HEK293 (cell line): Measurements from ENCODE around the gene MRTFA.

Experiments used
- KLF17 ChIP-seq: fragments of 450-650 bp; formaldehyde crosslinking; IDR thresholded peaks from 2 replicates; pipeline ENCODE4 v1.5.1; 2016; ENCODE audit warnings: missing biosample characterization, missing genetic modification characterization
- MYNN ChIP-seq: fragments of 450-650 bp; formaldehyde crosslinking; IDR thresholded peaks from 2 replicates; pipeline ENCODE4 v1.5.1; 2016; ENCODE audit warnings: missing biosample characterization, missing genetic modification characterization, borderline replicate concordance
- RBAK ChIP-seq: fragments of 450-650 bp; formaldehyde crosslinking; IDR thresholded peaks from 2 replicates; pipeline ENCODE4 v1.5.1; 2016; ENCODE audit warnings: missing biosample characterization, missing genetic modification characterization
- REPIN1 ChIP-seq: fragments of 450-650 bp; formaldehyde crosslinking; IDR thresholded peaks from 2 replicates; pipeline ENCODE4 v1.5.1; 2017; ENCODE audit warnings: missing biosample characterization, missing genetic modification characterization, low read depth
- ZBTB11 ChIP-seq: fragments of 450-650 bp; formaldehyde crosslinking; conservative IDR thresholded peaks from 2 replicates; pipeline ENCODE4 v1.5.1; 2016; ENCODE audit warnings: low read depth, missing biosample characterization, missing genetic modification characterization
- ZNF175 ChIP-seq: fragments of 450-650 bp; formaldehyde crosslinking; IDR thresholded peaks from 2 replicates; pipeline ENCODE4 v1.5.1; 2016; ENCODE audit warnings: missing biosample characterization, missing genetic modification characterization
- ZNF302 ChIP-seq: fragments of 450-650 bp; formaldehyde crosslinking; IDR thresholded peaks from 2 replicates; pipeline ENCODE4 v1.5.1; 2016; ENCODE audit warnings: missing biosample characterization, missing genetic modification characterization, low read depth
- ZNF311 ChIP-seq: fragments of 450-650 bp; formaldehyde crosslinking; IDR thresholded peaks from 2 replicates; pipeline ENCODE4 v1.5.1; 2017; ENCODE audit warnings: missing biosample characterization, missing genetic modification characterization, borderline replicate concordance
- ZNF394 ChIP-seq: fragments of 450-650 bp; formaldehyde crosslinking; IDR thresholded peaks from 2 replicates; pipeline ENCODE4 v1.5.1; 2016; ENCODE audit warnings: missing biosample characterization, missing genetic modification characterization, mild to moderate bottlenecking, moderate library complexity, borderline replicate concordance
- ZNF544 ChIP-seq: fragments of 450-650 bp; formaldehyde crosslinking; IDR thresholded peaks from 2 replicates; pipeline ENCODE4 v1.5.0; 2017; ENCODE audit warnings: missing biosample characterization, missing genetic modification characterization
- ZNF558 ChIP-seq: fragments of 450-650 bp; formaldehyde crosslinking; IDR thresholded peaks from 2 replicates; pipeline ENCODE4 v1.5.1; 2016; ENCODE audit warnings: missing biosample characterization, missing genetic modification characterization
- TF ChIP-seq, protein P1 (sequence below): fragments of 450-650 bp; formaldehyde crosslinking; IDR thresholded peaks from 2 replicates; pipeline ENCODE4 v1.5.1; 2016; ENCODE audit warnings: missing biosample characterization, missing genetic modification characterization

DNA sequence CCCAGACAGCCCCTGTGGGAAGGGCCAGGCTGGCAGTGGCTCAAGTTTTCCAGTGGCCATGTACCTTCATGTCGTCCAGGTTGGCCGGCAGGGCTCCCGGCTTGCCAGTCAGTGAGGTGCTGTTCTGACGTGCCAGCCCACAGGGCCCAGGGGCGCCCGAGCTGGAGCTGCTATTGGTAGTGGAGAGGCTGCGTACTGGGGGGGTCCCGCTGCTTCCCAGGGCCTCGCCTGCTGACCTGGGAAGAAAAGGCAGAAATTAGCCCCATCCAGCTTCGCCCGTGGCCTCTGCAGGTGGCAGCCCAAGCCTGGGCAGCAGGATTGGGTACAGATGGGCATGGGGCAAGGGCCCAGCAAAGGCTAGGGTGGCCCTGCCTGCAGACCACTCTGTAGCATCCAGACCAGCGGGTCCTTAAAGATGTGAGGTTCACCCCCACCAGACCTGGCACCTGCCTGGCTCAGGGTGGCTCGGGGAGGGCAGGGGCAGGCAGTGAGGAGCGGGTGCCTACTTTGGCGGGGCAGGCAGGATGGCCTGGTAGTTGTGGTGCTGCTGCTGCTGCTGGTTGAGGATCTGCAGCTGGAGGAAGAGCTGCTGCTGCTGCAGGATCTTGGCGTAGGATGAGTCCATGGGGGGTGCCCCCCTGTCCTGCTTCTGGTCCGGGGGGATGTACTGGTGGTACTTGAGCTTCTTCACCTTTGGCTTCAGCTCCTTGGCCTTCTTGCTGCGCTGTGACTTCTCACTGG, 216.0 kb downstream of the MRTFA start:
- TF ChIP-seq ZNF544 (tag by site-specific recombination) (no peak), ZBTB11 (tag by site-specific recombination) (no peak), ZNF394 (tag by site-specific recombination) (no peak), ZNF558 (tag by site-specific recombination) (no peak), KLF17 (no peak), ZNF175 (tag by site-specific recombination) (no peak), ZNF302 (tag by site-specific recombination) (no peak), REPIN1 (tag by site-specific recombination) (no peak), MYNN (tag by site-specific recombination) (no peak), RBAK (tag by site-specific recombination) (no peak), ZNF311 (no peak)
- TF ChIP-seq, protein P1, sequence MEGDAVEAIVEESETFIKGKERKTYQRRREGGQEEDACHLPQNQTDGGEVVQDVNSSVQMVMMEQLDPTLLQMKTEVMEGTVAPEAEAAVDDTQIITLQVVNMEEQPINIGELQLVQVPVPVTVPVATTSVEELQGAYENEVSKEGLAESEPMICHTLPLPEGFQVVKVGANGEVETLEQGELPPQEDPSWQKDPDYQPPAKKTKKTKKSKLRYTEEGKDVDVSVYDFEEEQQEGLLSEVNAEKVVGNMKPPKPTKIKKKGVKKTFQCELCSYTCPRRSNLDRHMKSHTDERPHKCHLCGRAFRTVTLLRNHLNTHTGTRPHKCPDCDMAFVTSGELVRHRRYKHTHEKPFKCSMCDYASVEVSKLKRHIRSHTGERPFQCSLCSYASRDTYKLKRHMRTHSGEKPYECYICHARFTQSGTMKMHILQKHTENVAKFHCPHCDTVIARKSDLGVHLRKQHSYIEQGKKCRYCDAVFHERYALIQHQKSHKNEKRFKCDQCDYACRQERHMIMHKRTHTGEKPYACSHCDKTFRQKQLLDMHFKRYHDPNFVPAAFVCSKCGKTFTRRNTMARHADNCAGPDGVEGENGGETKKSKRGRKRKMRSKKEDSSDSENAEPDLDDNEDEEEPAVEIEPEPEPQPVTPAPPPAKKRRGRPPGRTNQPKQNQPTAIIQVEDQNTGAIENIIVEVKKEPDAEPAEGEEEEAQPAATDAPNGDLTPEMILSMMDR: no peak
